ENCODE measurements around the gene CD6.

CD6 gene

GRCh38 chr11:61007383-61007955, 36.0 kb downstream of the CD6 start:
- TF ChIP-seq CTCF (IDR thresholded peaks at IDR 0.05), result no peak

- no peak for TF ChIP-seq CTCF (IDR thresholded peaks at IDR 0.05)
Measured at GRCh38 chr11:61007956-61008896, 36.7 kb downstream of the CD6 start.

GRCh38 chr11:61008971-61009370, 37.5 kb downstream of the CD6 start:
- no peak for TF ChIP-seq CTCF (IDR thresholded peaks at IDR 0.05)

- no peak for TF ChIP-seq CTCF (IDR thresholded peaks at IDR 0.05)
Measured at GRCh38 chr11:61009392-61010275, 38.2 kb downstream of the CD6 start.

GRCh38 chr11:61010466-61011228, 39.2 kb downstream of the CD6 start:
- TF ChIP-seq CTCF (IDR thresholded peaks at IDR 0.05), result no peak

- TF ChIP-seq CTCF (IDR thresholded peaks at IDR 0.05), result no peak
Measured at GRCh38 chr11:61011229-61011870, 39.9 kb downstream of the CD6 start.

Data from LNCAP (cell line).